HG03196 (cell line): ENCODE data around the gene SKP1.
"Not testable (repeated sequence)": the region's sequence is repeated elsewhere in the genome, so short reads cannot be mapped to it uniquely, and the experiment has no call there.

Source experiments
- ATAC-seq: cut with Tn5 transposase; IDR thresholded peaks from one replicate; pipeline ENCODE4 v1.9.1; 2021; ENCODE audit not compliant: unreplicated experiment

SKP1 gene

DNA sequence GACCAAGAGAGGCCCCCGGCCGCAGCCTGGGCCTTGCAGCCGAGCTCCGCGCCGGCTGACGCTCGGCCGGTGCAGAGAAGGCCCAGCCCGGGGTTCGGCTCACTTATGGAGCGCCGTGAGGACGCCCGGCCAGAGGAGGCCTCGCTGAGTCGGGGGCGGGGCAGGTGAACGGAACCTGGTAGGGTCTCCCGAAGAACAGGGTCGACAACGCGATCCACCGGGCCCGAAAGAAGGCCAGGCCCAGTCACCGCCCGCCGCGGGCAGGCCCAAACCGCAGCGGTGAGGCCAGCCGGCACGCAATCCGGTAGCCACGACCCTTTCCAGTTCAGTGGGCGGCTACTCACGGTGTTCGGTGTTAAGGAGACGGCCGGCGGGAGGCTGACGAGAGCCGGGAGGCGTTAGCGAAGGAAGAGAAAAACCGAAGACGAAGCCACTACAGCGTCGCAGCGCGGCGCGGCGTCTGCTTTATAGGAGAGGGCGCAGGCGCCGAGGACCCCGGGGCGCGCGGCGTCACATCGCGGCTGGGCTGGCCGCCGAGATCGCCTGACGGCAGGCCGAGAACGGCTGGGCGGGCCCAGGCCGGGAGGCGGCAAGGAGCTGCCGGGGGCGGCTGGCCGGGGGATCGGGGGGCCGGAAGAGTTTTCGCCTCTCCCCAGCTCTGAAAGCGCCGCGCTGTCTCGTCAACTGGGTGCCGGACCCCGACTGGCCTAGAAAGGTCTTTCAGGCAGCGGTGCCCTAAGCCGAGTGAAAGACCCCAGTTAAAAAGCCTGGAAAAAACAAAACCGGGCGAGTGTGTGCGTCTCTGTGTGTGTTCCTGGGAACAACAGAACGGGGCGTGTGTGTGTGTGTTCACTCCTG, at the start of gene SKP1:
SKP1 (minus strand) TSS at position 440 of the 858 bp plus-strand sequence. CDS start 2,928 bp downstream, outside the sequence.
- peak; percentile 82 for ATAC-seq

DNA sequence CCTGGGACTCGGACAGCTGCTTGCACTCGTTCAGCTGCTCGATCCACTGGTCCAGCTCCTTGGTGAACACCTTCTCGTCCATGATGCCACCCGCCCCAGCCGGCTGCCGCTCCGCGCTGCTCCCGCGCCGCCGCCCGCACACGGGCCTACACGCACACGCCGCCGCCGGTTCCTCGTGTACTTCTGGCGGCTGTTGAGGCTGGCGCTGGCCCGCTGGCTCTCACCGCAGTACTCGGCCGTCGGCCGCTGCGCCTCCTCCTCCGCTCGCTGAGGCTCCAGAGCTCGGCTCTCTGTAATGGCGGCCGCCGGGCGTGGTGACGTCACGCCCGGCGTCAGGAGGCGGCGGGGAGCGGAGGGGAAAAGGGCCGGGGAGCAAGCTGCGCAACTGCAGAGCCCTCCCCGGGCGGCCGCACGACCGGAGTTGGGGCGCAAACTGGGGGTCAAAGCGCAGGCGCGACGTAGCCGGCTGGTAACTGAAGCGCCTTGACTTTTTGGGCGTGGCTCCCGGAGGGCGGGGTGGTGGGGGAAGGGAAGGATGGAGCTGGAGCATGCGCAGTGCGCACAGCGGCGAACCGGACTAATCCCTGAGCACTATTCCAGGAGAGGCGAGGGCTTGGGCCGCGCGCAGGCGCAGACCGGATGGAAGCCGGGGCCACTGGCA, 49.2 kb upstream of the SKP1 start, which contains the start of gene PPP2CA:
PPP2CA (minus strand) TSS at position 294 of the 661 bp plus-strand sequence; CDS start at position 82, 212 bp downstream.
- peak; percentile 80 for ATAC-seq

- ATAC-seq, result peak; percentile 42
Observed at GRCh38 chr5:134224888-134225779, 48.4 kb upstream of the SKP1 start.

DNA sequence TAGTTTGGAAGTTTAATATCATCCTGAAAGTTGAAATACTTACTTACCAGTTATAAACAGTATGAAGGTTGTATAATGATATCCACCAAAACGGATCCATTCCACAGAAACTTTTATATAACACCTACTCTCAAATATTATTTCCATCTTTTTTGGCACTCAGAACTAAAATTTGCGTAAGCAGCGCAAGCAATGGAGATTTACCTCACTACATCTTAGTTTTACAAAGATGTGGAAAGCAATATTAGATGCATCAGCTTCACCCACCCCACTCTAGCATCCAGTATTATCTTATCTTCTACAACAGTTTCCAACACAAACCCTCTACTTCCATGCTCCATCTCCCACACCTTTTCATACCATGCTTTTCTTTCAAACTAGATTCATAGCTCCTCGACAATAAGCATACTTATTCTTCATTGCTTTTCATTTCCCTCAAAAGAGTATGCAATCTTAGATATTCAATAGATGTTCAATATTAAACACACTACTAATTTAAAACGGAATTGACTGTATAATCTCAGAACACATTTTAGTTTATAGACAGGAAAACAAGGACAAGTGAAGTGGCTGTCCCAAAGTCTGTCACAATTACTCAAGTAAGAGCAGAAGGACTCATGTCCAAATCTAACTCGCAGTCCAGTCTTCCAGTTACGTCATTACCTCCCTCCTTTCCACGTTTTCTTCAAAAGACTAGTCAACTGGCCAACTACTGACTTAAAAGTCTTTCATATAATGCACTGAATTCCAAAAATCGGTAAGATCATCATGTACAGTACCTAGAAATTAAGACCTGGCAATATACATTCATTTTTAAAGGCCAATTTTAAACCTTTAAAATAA, 46.9 kb upstream of the SKP1 start:
- no peak for ATAC-seq

DNA sequence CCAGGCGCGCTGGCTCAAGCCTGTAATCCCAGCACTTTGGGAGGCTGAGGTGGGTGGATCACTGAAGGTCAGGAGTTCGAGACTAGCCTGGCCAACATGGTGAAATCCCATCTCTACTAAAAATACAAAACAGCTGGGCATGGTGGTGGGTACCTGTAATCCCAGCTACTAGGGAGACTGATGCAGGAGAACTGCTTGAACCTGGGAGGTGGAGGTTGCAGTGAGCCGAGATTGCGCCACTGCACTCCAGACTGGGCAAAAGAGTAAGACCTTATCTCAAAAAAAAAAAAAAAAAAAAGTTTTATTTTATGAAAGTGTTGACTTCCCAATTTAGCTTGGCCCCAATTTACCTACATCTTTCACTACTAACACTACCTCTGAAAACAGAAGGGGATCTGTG, 44.9 kb upstream of the SKP1 start:
- ATAC-seq, result not testable (repeated sequence)

- no peak for ATAC-seq
Observed at GRCh38 chr5:134215757-134216156, 39.0 kb upstream of the SKP1 start.

- not testable (repeated sequence) for ATAC-seq
Observed at GRCh38 chr5:134211263-134212031, 34.7 kb upstream of the SKP1 start.

GRCh38 chr5:134209477-134210245, 32.9 kb upstream of the SKP1 start:
- ATAC-seq, result no peak

DNA sequence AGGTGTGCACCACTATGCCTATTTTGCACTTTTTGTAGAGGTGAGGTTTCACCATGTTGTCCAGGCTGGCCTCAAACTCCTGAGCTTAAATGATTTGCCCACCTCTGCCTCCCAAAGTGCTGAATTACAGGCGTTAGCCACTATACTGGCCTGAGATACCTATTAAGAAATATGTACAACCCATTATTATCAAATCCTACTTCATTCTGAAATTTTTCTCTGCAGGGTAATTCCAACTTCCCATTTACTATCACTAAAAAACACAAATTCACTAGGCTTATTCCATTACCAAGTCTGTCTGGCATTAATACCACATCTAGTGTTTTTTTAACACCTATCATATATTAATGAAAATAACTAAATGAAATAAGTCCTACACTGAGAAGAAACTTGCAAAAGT, 30.9 kb upstream of the SKP1 start:
- no peak for ATAC-seq

DNA sequence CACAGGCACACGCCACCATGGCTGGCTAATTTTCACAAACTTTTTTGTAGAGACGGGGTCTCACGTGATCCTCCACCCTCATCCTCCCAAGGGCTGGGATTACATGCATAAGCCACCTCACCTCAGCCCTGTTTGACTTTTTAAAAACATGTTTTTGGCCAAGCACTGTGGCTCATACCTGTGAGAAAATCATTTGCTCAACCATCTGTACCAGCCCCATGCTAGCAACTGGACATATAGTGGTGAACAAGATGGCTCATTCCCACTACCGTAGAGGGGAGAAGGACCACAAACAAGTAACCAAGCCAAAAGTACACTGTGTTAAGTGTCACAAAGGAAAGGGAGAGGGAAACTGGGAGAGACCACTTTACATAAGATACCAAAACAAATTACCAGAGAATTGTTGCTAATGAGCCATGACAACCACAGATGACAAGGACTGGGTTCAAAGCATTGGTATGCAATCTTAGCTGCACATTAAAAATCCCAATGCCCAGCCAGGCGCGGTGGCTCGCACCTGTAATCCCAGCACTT, 29.9 kb upstream of the SKP1 start:
- no peak for ATAC-seq

DNA sequence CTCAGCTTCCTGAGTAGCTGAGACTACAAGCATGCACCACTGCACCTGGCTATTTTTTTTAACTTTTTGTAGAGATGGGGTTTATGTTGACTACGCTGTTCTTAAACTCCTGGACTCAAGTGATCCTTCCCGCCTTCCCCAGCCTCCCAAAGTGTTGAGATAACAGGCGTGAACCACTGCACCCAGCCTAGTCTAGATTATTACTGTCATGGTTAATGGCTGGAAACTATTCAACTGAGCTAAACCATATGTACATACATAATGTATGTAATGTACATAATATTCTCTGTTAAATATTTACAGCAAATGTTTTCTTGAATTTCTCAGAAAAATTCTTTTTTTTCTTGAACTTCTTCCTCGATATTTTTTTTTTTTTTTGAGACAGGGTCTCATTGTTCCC, 27.8 kb upstream of the SKP1 start:
- ATAC-seq, result no peak

DNA sequence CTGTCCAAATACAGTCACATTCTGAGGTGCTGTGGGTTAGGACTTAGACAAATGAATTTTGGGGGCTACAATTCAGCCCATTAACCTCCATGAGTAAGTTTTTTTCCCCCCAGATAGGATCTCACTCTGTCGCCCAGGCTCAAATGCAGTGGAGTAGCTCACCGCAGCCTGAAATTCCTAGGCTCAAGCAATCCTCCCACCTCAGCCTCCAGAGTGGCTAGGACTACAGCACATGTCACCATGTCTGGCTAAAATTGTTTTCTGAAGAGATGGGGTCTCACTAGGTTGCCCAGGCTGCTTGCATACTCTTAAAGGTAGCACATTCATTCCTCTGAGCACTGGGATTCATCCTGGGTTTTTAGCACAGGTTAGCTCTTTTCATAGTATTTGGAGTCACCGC, 26.9 kb upstream of the SKP1 start:
- ATAC-seq, result no peak

DNA sequence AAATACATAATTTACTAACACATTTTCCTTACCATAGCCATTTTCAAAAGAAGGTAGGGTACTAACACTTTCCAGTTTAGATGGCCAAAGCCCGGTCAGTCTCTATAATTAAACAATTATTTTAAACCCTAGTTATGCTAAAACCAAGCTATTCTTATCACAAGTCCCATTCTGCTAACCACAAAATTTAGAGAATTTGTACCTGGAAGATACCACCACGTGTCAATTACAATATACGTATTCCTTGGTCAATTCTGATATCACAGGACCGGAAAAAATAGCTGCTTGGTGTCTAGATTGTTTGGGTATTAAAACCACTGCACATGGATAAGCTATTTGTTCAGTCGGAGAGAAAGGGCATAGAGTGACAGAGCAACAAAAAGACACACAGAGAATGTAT, 18.9 kb upstream of the SKP1 start:
- ATAC-seq, result no peak

DNA sequence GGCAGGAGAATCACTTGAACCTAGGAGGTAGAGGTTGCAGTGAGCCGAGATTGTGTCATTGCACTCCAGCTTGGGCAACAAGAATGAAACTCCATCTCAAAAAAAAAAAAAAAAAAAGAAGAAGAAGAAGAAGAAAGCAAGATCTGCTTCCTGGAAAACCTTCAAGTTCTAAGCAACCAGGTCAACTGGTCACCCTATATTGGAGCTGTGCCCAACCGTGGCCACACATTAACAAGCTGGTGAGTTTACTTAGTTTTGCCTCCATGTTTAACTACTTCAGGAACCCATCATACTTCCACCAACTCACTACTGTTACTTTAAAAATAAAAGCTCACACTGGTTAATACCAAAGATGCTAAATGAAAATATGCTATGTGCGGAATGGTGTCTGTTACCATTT, 12.3 kb upstream of the SKP1 start:
- no peak for ATAC-seq

DNA sequence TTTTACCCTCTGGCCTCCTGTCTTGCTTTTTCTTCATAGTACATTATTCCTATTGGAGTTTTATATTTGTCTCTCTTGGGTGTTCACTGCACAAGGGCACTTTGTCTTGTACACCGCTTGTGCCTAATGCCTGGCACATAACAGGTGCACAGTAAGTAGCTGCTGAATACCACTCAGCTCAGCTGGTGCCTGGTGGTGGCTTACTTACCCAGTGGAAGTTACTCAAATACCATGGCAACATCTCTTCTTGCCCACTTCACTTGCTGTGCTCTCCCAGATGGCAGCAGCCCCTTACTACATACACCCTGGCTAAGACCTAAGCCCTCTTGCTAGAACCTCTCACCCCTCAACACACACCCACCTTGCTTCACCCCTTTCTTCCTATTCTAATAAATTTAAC, 11.3 kb upstream of the SKP1 start:
- ATAC-seq, result no peak

GRCh38 chr5:134184155-134185135, 7.7 kb upstream of the SKP1 start:
- ATAC-seq, result no peak

DNA sequence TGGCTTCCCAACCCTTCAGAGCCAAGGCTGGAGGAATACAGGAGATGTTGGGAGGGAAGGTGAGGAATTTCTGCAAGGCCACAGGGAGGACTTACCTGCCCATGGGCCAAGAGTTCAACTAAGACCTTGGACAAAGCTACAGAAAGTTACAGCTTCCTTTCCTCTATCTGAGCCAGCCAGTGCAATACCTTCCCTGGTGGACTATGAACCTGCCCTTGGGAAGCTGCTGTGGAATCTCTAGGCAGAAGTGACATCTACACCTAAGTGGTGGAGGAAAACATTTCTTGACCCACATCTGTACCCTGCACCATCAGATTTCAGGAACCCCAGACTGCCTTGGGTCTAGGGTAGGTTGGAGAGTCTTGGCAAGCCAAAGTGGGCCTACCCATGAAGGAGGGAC, 6.7 kb upstream of the SKP1 start:
- ATAC-seq, result no peak

DNA sequence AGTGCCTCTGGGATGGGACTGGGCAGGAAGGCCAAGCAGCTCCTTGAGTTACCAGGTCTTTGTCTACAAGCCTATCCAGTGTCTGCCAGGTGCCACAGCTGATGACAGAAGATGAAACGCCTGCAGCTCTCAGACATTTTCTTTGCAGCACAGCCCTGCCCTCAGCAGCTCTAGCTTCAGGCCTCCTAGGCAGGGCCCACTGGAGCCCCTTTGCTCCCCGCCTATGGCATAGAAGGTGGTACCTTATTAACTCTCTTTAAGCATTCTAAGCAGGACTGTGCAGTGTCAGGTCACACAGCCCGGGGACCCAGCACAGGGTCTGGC, 1.3 kb upstream of the SKP1 start:
- ATAC-seq, result no peak
